Mucosa of stomach (tissue), 1 donor: ENCODE measurements around the gene PRRT1.
"Not testable (repeated sequence)": the region's sequence is repeated elsewhere in the genome, so short reads cannot be mapped to it uniquely, and the experiment has no call there.

Experiments
- H3K27me3 ChIP-seq: one replicate; pipeline ENCODE4 v1.7.0; 2013; ENCODE audit warnings: mild to moderate bottlenecking, low read length; ENCODE audit not compliant: control insufficient read depth, insufficient read depth
- H3K36me3 ChIP-seq: one replicate; pipeline ENCODE4 v1.7.0; 2013; ENCODE audit warnings: low read length; ENCODE audit not compliant: control insufficient read depth, insufficient read depth
- H3K4me1 ChIP-seq: one replicate; pipeline ENCODE4 v1.7.0; 2013; ENCODE audit warnings: mild to moderate bottlenecking, low read length; ENCODE audit not compliant: control insufficient read depth, insufficient read depth
- H3K4me3 ChIP-seq: one replicate; pipeline ENCODE4 v1.7.0; 2013; ENCODE audit warnings: low read length
- H3K9ac ChIP-seq: one replicate; pipeline ENCODE4 v1.7.0; 2013; ENCODE audit warnings: mild to moderate bottlenecking, low read length, moderate library complexity
- H3K9me3 ChIP-seq: one replicate; pipeline ENCODE4 v1.7.0; 2013; ENCODE audit warnings: mild to moderate bottlenecking, low read length, moderate library complexity; ENCODE audit not compliant: control insufficient read depth
- donor health status: Pancreatic carcinoma.

Gene PRRT1

DNA sequence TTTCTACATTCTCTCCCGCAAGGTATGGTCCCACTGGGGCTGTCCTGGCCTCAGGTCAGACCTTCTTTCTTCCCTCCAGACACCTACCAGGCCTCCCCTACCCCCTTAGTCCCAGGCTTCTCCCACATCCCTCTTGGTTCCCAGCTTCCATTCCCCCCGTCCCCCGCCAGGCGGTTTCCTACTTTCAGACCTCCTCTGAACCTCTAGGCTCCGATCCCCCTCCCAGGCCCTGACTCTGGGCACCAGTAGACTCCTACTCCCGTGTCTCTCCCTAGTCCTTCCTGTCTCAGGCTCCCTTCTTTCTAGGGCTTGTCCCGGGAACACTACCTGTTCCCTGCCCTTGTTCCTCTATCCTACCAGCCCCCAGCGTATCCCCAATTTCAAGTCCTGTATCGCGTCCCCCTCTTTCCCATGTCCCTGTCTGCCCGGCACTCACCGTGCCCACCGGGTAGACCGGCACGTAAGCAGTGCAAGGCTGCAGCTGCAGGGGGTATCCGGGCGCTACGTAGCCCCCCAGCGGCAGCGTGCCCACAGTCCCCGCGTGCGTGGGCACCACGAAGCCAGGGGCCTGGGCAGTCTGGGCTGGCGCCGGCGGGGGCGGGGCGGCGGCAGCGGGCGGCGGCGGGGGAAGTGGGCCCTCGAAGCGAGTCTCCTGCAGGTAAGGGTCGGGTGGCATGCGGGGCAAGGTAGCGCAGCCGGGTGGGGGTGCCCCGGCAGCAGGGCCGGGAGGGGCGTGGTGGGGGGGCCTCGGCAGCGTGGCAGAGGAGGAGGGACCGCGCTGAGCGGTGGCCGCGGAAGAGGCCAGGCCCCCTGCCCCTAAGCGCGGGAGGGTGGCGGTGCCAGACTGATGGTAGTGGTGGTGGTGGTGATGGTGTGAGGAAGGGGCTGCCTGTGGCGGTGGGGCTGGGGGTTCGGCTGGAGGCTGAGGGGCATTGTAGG, 1.5 kb downstream of the PRRT1 start:
- peaks cover 33% of the 10 kb centered on the region for H3K4me1 ChIP-seq
- no peaks in the 10 kb centered on the region for H3K36me3 ChIP-seq
- no peaks in the 10 kb centered on the region for H3K9me3 ChIP-seq
- no peak overlapping the region for H3K4me3 ChIP-seq
- no peak overlapping the region for H3K9ac ChIP-seq
- H3K27me3 ChIP-seq = no peaks in the 10 kb centered on the region

DNA sequence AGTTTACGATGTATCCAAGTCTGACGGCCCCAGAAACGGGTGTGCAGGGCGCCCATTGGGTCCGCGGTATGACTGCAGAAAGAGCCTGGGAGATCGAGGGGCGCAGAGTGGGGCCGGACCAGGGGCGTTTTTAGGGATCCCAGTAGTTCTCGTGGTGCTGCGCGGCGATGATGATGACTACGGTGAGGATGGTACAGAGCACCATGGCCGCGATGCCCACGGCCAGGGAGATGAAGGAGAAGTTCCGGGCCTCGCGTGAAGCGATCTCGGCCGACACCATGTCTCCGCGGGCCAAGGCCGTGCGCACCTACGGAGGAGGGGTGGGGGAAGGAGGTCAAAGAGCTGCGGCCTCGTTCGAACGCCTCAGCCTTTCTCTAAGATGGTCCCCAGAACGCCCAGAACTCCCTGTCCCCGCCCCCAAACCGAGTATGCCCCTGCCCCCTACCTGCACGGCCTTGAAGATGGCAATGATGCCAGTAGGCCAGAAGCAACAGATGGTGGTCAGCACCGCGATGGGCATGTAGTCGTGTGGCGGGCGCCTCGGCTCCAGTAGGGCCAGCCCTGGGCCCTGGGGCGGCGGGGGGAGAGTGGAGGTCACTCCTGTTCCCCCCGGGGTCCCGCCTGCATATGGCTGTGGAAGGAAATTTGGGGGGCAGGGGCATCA, 2.5 kb downstream of the PRRT1 start:
- no peaks in the 10 kb centered on the region for H3K36me3 ChIP-seq
- H3K4me1 ChIP-seq = peaks cover 24% of the 10 kb centered on the region
- peak overlapping the region; percentile 54 for H3K4me3 ChIP-seq
- no peaks in the 10 kb centered on the region for H3K27me3 ChIP-seq
- H3K9ac ChIP-seq = peak overlapping the region; percentile 83
- no peaks in the 10 kb centered on the region for H3K9me3 ChIP-seq

DNA sequence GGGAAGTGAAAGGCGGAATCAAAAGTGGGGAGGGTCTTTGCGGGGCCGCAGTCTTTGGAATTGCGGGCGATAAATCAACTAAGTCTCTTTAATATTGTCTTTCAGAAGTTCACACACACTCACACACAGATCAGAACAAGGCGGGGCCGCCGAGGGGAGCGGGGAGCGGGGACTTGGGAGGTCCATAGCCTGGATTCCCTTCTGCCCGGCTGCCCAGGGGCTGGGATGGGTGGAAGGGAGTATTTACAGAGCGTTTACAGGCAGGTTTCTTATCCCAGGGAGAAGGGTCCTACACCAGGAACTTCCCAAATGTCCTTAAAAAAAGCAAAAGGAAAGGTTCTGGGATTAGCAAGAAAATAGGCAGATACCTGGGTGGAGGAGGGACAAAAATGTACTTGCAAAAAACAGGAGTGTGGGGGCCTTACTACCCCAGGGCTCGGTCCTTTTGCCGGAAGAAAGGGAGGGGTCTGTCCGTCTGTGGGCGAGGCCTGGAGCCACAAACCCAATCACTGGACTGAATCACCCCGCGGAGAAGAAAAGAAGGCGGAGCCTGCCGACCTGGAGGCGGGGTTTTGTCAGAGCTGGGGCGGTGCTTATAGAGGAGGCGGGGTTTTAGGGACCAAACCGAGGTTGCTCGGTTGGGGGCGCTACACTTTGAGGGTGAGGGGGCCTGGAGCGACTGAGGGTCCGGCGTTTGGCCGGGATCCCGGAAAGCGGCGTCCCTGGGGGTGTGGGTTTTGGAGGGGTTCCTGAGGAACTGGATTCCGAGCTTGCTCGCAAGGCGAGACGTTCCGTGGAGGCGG, 3.2 kb downstream of the PRRT1 start:
- Histone ChIP-seq H3K9me3 (no peaks in the 10 kb centered on the region), H3K27me3 (no peaks in the 10 kb centered on the region), H3K9ac (peak overlapping the region; percentile 83), H3K36me3 (no peaks in the 10 kb centered on the region), H3K4me3 (peak overlapping the region; percentile 54), H3K4me1 (peaks cover 23% of the 10 kb centered on the region)

DNA sequence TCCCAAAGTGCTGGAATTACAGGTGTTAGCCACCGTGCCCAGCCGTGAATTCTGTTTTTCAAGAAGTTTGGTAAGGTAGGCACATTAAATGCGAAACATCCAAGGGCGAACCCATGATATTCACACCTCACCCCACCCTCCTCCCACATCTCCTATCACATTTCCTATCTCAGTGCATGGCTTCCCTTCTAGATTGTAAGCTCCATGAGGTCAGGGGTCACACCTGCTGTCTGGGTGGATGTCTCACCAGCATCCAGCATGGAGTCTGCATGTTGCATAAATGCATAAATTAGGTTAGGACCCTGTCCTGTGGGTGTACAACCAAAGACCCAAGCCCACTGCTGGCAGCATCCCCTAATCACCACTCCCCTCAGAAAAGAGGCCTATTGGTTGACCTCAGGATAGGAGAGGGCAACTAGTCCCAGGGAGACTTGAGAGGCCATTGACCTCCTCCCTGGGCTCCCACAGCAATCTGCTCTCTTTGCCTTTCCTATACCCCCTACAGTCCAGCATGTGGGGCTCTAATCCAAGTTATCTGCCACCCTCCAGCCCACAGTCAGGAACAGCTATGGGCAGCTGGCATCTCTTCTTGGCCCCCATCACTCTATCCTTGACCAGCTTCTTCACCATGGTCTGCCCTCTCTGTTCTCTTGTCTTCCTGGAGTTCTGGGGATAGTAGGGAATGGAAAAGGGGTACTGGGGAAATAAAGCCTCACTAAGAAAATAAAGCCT, 4.2 kb downstream of the PRRT1 start:
- H3K27me3 ChIP-seq = no peaks in the 10 kb centered on the region
- peaks cover 17% of the 10 kb centered on the region for H3K4me1 ChIP-seq
- no peaks in the 10 kb centered on the region for H3K9me3 ChIP-seq
- no peaks in the 10 kb centered on the region for H3K36me3 ChIP-seq
- peak overlapping the region; percentile 83 for H3K9ac ChIP-seq
- H3K4me3 ChIP-seq = no peak overlapping the region

DNA sequence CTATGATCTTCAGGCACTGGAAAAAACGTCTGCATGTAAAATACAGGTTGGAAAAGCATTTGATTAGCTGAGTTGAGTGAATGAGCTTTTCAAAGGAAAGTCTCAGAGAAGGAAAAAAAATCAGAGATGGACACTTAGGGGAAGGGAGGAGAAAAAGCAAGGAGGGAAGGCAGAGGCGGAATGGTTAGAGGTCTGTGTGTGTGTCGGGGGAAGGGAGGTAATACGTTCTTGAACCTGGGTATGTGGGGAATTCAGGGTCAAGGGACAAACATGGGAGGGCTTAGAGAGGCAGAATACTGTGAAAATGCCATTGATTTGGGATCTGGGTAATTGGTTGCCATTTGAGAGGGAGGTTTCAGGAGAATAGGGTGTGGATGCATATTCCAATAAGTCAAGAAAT, 5.1 kb downstream of the PRRT1 start:
- Histone ChIP-seq H3K27me3 (no peaks in the 10 kb centered on the region), H3K9ac (no peak overlapping the region), H3K36me3 (no peaks in the 10 kb centered on the region), H3K4me3 (no peak overlapping the region), H3K9me3 (no peaks in the 10 kb centered on the region), H3K4me1 (peaks cover 17% of the 10 kb centered on the region)

DNA sequence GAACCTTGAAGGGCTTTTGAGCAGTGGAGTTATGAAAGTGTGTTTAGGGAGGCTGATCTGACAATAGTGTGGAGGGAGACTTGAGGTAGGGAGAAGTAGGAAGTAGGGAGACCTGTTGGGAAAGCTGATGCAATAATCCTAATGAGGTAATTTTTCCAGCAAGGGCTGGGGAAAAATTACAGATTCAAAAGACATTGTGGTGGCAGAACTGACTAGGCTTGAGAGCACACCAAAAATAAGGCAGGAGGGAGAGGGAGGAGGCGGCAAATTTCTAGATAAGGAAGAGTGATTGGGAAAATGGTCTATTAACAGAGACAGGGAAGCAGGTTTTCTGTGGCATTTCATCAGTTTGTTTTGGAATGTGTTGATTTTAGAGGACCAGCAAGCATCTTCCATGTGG, 5.5 kb downstream of the PRRT1 start:
- H3K27me3 ChIP-seq = no peaks in the 10 kb centered on the region

DNA sequence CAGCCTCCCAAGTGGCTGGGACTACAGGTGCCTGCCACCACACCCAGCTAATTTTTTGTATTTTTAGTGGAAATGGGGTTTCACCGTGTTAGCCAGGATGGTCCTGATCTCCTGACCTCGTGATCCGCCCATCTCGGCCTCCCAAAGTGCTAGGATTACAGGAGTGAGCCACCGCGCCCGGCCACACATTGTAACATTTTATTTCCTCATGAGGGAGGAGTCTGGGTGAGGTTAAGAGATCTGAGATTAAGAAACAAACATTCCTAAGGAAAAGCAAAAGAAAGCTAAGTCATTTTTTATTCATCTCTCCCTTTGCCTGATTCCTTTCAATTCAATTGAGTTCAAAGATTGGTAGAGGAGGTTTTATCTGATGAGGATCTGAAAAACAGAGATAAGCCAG, 7.5 kb downstream of the PRRT1 start:
- not testable (repeated sequence) for H3K9me3 ChIP-seq, H3K27me3 ChIP-seq, H3K36me3 ChIP-seq, H3K4me3 ChIP-seq, H3K9ac ChIP-seq
- peaks cover 13% of the 10 kb centered on the region for H3K4me1 ChIP-seq

More for the DNA sequence above, 5.5 kb downstream of the PRRT1 start:
- no peak overlapping the region for H3K4me3 ChIP-seq
- no peak overlapping the region for H3K9ac ChIP-seq
- H3K4me1 ChIP-seq = peaks cover 16% of the 10 kb centered on the region
- no peaks in the 10 kb centered on the region for H3K36me3 ChIP-seq
- no peaks in the 10 kb centered on the region for H3K9me3 ChIP-seq

DNA sequence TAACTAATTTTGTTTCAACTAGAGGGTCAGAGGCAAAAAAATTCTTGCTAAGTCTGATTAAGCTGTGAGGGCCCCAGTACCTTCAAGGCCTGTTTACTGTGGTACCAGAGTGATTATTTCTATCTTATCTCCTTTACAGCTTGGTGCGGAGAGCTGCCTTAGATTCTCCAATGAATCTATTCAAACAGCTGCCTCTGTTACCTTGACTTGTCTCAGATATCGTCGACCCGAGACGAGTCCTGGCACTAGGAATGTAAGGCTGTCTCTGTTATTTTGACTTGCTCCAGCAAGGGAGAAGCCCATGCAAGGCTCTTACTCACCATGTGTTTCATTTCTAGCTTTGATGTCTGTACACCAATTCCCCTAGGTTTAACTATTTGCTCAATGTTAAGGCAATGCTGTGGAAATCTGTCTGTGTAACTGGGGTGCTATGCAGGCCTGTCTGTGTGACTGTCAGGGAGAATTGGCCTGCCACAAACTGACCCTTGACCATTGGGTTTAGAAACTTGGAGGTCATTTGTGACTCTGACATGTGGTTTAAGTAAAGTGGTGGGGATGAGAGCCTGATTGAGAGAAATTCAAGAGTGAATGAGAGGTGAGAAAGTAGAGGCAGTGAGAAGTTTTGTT, 11.2 kb downstream of the PRRT1 start:
- Histone ChIP-seq H3K27me3 (no peaks in the 10 kb centered on the region), H3K9ac (no peak overlapping the region)

DNA sequence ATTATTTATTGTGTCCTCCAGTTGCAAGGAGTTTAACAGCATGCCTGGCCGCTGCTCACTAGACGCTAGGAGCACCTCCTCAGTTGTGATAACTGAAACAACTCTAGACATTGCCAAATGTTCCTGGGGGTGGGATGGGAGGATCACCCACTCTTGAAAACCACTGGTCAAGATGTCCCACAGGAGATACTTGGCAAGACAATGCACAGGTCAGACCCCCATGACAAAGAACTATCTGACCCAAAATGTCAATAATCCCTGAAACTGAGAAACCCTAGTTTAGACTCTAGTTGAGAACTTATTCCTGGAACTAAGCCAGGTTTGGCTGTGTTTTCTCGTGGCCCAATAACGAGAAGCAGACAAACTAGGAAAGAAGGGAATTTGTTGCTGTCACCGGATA, 12.1 kb downstream of the PRRT1 start:
- Histone ChIP-seq H3K9me3 (no peaks in the 10 kb centered on the region), H3K9ac (no peak overlapping the region), H3K4me3 (no peak overlapping the region), H3K27me3 (no peaks in the 10 kb centered on the region), H3K36me3 (no peaks in the 10 kb centered on the region), H3K4me1 (peaks cover 3% of the 10 kb centered on the region)

More for the DNA sequence above, 11.2 kb downstream of the PRRT1 start:
- Histone ChIP-seq H3K36me3 (no peaks in the 10 kb centered on the region), H3K4me3 (no peak overlapping the region), H3K4me1 (peaks cover 3% of the 10 kb centered on the region), H3K9me3 (no peaks in the 10 kb centered on the region)

DNA sequence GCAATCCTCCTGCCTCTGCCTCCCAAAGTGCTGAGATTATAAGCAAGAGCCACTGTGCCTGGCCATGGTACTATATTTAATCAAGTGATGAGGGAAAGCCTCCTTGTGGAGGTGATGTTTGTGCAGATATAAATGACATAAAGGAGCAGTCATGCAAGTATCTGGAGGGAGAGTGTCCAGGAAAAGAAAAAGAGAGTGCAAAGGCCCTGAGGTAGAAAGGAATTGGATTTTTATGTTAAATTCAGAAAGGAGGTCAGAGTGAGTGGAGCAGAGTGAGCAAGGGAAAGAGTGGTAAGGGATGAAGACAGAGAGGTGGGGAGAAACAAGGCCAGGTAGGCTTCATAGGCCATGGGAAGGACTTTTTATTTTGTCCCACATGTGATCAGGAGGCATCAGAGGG, 14.3 kb downstream of the PRRT1 start:
- H3K36me3 ChIP-seq = no peaks in the 10 kb centered on the region
- H3K4me3 ChIP-seq = no peak overlapping the region
- no peak overlapping the region for H3K9ac ChIP-seq
- H3K4me1 ChIP-seq = no peaks in the 10 kb centered on the region
- no peaks in the 10 kb centered on the region for H3K27me3 ChIP-seq
- no peaks in the 10 kb centered on the region for H3K9me3 ChIP-seq

DNA sequence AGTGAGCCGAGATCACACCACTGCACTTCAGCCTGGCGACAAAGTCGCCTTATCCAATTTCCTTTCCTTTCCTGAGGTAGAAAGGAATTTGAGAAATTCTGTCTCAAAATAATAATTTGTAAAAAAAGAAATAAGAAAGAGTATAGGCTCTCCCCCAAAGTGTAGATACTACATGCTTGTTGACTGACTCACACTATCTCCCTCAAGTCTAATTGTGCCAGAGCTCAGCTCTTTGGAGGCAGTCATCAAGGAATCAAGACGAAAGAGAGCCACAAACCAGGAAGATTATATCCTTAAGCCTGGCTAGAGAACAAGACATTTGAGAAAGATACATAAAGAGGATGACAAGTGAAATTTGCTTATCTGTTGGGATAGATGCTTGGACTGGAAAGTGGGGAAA, 18.0 kb downstream of the PRRT1 start:
- Histone ChIP-seq H3K27me3 (no peaks in the 10 kb centered on the region), H3K9me3 (no peaks in the 10 kb centered on the region), H3K9ac (no peak overlapping the region), H3K36me3 (no peaks in the 10 kb centered on the region), H3K4me1 (peaks cover 9% of the 10 kb centered on the region), H3K4me3 (no peak overlapping the region)
